ENCODE data around the gene OBSL1.
A peak's percentile ranks its signal among the peaks of the same experiment; 100 is the strongest.

GRCh38 chr2:219523031-219523671, 48.2 kb downstream of the OBSL1 start:
- TF ChIP-seq CTCF (conservative IDR thresholded peaks at IDR 0.05; ENCODE audit: low read depth, low read length): peak; percentile 24; the same call in 1 of the 2 replicates
- TF ChIP-seq EZH2 (IDR thresholded peaks at IDR 0.05; ENCODE audit: borderline replicate concordance, low read depth, low read length, poor library complexity, severe bottlenecking): no peak
